HCT116 (cell line): Measurements from ENCODE around the gene TPMT.

ENCODE experiments used
- TF ChIP-seq, protein P1 (sequence below), 3 experiments: fragments of 200-600 bp in 1 of 3; sonication (generic) in 1 of 3; IDR thresholded peaks in 2 of 3; conservative IDR thresholded peaks in 1 of 3; 2 replicates each; pipeline ENCODE4 v1.5.1; 2012 to 2017; ENCODE audit warnings: low read depth in 2 of 3, low read length in 2 of 3, antibody characterized with exemption in 1 of 3, borderline replicate concordance in 1 of 3, control low read depth in 1 of 3, mild to moderate bottlenecking in 1 of 3, mixed read lengths in 1 of 3, mixed run types in 1 of 3, moderate library complexity in 1 of 3; ENCODE audit not compliant: insufficient read depth in 1 of 3
- TF ChIP-seq, protein P2 (sequence below): IDR thresholded peaks from 2 replicates; pipeline ENCODE4 v1.6.1; 2012

DNA sequence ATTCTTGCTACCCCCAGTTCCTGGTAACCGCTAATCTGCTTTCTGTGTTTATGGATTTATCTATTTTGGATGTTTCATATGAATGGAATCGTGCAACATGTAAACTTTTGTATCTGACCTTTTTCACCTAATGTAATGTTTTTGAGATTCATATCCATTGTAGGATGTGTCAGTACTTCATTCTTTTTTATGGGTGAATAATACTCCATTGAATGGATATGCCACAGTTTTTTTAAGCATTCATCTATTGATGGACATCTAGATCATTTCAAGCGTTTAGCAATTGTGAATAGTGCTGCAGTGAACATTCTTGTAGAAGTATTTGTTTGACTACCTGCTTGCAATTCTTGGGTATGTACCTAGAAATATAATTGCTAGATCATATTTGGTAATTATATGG, 13.4 kb upstream of the TPMT start:
- TF ChIP-seq, protein P1, sequence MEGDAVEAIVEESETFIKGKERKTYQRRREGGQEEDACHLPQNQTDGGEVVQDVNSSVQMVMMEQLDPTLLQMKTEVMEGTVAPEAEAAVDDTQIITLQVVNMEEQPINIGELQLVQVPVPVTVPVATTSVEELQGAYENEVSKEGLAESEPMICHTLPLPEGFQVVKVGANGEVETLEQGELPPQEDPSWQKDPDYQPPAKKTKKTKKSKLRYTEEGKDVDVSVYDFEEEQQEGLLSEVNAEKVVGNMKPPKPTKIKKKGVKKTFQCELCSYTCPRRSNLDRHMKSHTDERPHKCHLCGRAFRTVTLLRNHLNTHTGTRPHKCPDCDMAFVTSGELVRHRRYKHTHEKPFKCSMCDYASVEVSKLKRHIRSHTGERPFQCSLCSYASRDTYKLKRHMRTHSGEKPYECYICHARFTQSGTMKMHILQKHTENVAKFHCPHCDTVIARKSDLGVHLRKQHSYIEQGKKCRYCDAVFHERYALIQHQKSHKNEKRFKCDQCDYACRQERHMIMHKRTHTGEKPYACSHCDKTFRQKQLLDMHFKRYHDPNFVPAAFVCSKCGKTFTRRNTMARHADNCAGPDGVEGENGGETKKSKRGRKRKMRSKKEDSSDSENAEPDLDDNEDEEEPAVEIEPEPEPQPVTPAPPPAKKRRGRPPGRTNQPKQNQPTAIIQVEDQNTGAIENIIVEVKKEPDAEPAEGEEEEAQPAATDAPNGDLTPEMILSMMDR (IDR thresholded peaks at IDR 0.05 in 2 of 3, conservative IDR thresholded peaks at IDR 0.05 in 1 of 3; ENCODE audit: borderline replicate concordance in 1 of 3, insufficient read depth in 1 of 3, low read depth in 2 of 3, low read length in 2 of 3) = no peak
- TF ChIP-seq, protein P2, sequence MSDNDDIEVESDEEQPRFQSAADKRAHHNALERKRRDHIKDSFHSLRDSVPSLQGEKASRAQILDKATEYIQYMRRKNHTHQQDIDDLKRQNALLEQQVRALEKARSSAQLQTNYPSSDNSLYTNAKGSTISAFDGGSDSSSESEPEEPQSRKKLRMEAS = no peak
